ENCODE measurements around the gene VAV2. TPM values are rescaled to one million over a fixed set of nuclear protein-coding genes. Genes with fewer than 3 reads are reported as not detected.
"Not testable (repeated sequence)": the region's sequence is repeated elsewhere in the genome, so short reads cannot be mapped to it uniquely, and the experiment has no call there.

VAV2 gene
- total RNA-seq, 4 donors from 2014 or later: 9.1 to 13.5 (median 10.1) TPM

GRCh38 chr9:133769511-133770075 is 222.5 kb downstream of the VAV2 start:
- WGBS: 85% methylated on average over 14 of the region's 17 CpGs
- no peaks in the 10 kb centered on the region for H3K27me3 ChIP-seq
- intact Hi-C loops (cut with DNase I): no loop called here
- H3K27ac ChIP-seq (replicated peaks in 1 of 4): no peak overlapping the region
- H3K9me3 ChIP-seq: peaks cover 0 to 23% (median 14%) of the 10 kb centered on the region in 4 donors
- no peak for DNase-seq (ENCODE audit: extremely low spot score)
- TF ChIP-seq EP300 (IDR thresholded peaks at IDR 0.05) (no peak), POLR2AphosphoS5 (IDR thresholded peaks at IDR 0.05) (no peak)
- H3K4me1 ChIP-seq: no peaks in the 10 kb centered on the region
- no peak overlapping the region for H3K4me3 ChIP-seq
- H3K36me3 ChIP-seq: peaks cover 15 to 84% (median 55%) of the 10 kb centered on the region in 4 donors

GRCh38 chr9:133768859-133769510 is 223.1 kb downstream of the VAV2 start:
- TF ChIP-seq, protein P1, sequence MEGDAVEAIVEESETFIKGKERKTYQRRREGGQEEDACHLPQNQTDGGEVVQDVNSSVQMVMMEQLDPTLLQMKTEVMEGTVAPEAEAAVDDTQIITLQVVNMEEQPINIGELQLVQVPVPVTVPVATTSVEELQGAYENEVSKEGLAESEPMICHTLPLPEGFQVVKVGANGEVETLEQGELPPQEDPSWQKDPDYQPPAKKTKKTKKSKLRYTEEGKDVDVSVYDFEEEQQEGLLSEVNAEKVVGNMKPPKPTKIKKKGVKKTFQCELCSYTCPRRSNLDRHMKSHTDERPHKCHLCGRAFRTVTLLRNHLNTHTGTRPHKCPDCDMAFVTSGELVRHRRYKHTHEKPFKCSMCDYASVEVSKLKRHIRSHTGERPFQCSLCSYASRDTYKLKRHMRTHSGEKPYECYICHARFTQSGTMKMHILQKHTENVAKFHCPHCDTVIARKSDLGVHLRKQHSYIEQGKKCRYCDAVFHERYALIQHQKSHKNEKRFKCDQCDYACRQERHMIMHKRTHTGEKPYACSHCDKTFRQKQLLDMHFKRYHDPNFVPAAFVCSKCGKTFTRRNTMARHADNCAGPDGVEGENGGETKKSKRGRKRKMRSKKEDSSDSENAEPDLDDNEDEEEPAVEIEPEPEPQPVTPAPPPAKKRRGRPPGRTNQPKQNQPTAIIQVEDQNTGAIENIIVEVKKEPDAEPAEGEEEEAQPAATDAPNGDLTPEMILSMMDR (IDR thresholded peaks at IDR 0.05): no peak
- TF ChIP-seq POLR2AphosphoS5 (IDR thresholded peaks at IDR 0.05) (no peak), POLR2A (IDR thresholded peaks at IDR 0.05; ENCODE audit: low read depth) (no peak), EP300 (IDR thresholded peaks at IDR 0.05) (no peak)
- Histone ChIP-seq H3K4me3 (no peak overlapping the region), H3K36me3 (peaks cover 10 to 80% (median 52%) of the 10 kb centered on the region in 4 donors), H3K4me1 (no peaks in the 10 kb centered on the region), H3K27ac (replicated peaks in 1 of 4) (no peak overlapping the region), H3K27me3 (no peaks in the 10 kb centered on the region), H3K9me3 (peaks cover 0 to 17% (median 12%) of the 10 kb centered on the region in 4 donors)
- 90% methylated on average over 15 of the region's 15 CpGs for WGBS
- no peak for DNase-seq (ENCODE audit: extremely low spot score)
- intact Hi-C loops (cut with DNase I): no loop called here

GRCh38 chr9:133768371-133768858 is 223.7 kb downstream of the VAV2 start:
- H3K27ac ChIP-seq (replicated peaks in 1 of 4): no peak overlapping the region
- TF ChIP-seq POLR2A (IDR thresholded peaks at IDR 0.05; ENCODE audit: low read depth) (no peak), EP300 (IDR thresholded peaks at IDR 0.05) (no peak)
- 93% methylated on average over 15 of the region's 17 CpGs for WGBS
- intact Hi-C loops (cut with DNase I): no loop called here
- peaks cover 9 to 82% (median 52%) of the 10 kb centered on the region in 4 donors for H3K36me3 ChIP-seq
- no peaks in the 10 kb centered on the region for H3K27me3 ChIP-seq
- peaks cover 0 to 15% (median 11%) of the 10 kb centered on the region in 4 donors for H3K9me3 ChIP-seq
- no peaks in the 10 kb centered on the region for H3K4me1 ChIP-seq
- DNase-seq (ENCODE audit: extremely low spot score): no peak
- no peak overlapping the region for H3K4me3 ChIP-seq

DNA sequence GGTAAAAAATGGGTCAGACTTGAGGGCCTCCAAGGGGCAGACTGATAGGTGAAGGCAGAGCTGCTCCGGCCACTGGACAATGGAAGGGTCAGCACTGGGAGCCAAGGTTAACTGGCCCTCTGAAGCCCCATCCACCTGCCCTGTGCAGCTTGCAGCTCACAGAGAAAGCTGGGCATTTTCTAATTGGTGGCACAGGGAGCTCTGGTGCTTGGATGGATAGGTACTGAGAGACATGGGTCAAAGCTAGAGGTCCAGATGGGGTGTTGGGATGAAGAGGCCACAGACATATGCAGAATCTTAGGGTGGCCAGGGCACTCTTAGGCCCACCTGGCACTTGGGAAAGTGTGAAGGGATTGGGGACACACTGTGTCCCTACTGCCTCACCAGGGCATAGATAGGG is 224.5 kb downstream of the VAV2 start:
- H3K36me3 ChIP-seq: peaks cover 9 to 83% (median 56%) of the 10 kb centered on the region in 4 donors
- peaks cover 0 to 15% (median 11%) of the 10 kb centered on the region in 4 donors for H3K9me3 ChIP-seq
- H3K27ac ChIP-seq (replicated peaks in 1 of 4): no peak overlapping the region
- no peaks in the 10 kb centered on the region for H3K27me3 ChIP-seq
- TF ChIP-seq POLR2A (IDR thresholded peaks at IDR 0.05; ENCODE audit: low read depth): no peak
- no peak for TF ChIP-seq EP300 (IDR thresholded peaks at IDR 0.05)
- TF ChIP-seq POLR2AphosphoS5 (IDR thresholded peaks at IDR 0.05): no peak
- TF ChIP-seq, protein P1 (IDR thresholded peaks at IDR 0.05): no peak
- DNase-seq (ENCODE audit: extremely low spot score): no peak
- intact Hi-C loops (cut with DNase I): no loop called here
- H3K4me1 ChIP-seq: no peaks in the 10 kb centered on the region
- H3K4me3 ChIP-seq: no peak overlapping the region
- 100% methylated on average over 1 of the region's 1 CpG for WGBS

DNA sequence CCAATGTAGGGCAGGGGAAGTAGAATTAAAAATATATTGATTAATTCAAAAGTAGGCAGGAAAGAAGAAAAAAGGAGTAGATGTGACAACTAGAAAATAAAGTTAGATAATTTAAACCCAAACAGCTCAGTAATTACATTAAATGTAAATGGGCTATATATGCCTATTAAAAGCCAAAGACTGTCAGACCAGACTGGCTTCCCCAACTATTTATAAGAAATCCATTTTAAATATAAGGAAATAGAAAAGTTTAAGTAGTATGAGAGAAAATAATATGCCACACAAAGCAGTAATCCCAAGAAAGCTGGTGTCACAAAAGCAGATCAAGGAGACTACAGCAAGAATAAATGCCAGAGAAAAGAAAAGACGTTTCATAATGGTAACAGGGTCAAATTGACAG is 225.1 kb downstream of the VAV2 start:
- TF ChIP-seq POLR2AphosphoS5 (IDR thresholded peaks at IDR 0.05) (no peak), POLR2A (IDR thresholded peaks at IDR 0.05; ENCODE audit: low read depth) (no peak), EP300 (IDR thresholded peaks at IDR 0.05) (no peak)
- TF ChIP-seq, protein P1 (IDR thresholded peaks at IDR 0.05): no peak
- Histone ChIP-seq H3K27me3 (no peaks in the 10 kb centered on the region), H3K9me3 (peaks cover 0 to 15% (median 11%) of the 10 kb centered on the region in 4 donors), H3K27ac (replicated peaks in 1 of 4) (no peak overlapping the region), H3K36me3 (peaks cover 9 to 81% (median 54%) of the 10 kb centered on the region in 4 donors), H3K4me3 (no peak overlapping the region), H3K4me1 (no peaks in the 10 kb centered on the region)
- DNase-seq (ENCODE audit: extremely low spot score): no peak
- intact Hi-C loops (cut with DNase I): no loop called here
- 100% methylated on average over 1 of the region's 1 CpG for WGBS

DNA sequence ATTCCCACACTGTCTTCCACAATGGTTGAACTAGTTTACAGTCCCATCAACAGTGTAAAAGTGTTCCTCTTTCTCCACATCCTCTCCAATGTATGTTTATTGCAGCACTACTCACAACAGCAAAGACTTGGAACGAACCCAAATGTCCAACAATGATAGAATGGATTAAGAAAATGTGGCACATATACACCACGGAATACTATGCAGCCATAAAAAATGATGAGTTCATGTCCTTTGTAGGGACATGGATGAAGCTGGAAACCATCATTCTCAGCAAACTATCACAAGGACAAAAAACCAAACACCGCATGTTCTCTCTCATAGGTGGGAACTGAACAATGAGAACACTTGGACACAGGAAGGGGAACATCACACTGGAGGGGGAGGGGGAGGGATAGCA is 225.9 kb downstream of the VAV2 start:
- H3K4me3 ChIP-seq; H3K27ac ChIP-seq (replicated peaks in 1 of 4); intact Hi-C loops (cut with DNase I); H3K27me3 ChIP-seq; DNase-seq (ENCODE audit: extremely low spot score); H3K4me1 ChIP-seq: not testable (repeated sequence)
- 91% methylated on average over 3 of the region's 3 CpGs for WGBS
- H3K9me3 ChIP-seq: peaks cover 0 to 15% (median 11%) of the 10 kb centered on the region in 4 donors
- H3K36me3 ChIP-seq: peaks cover 9 to 78% (median 47%) of the 10 kb centered on the region in 4 donors

Data from esophagus muscularis mucosa (tissue), 4 donors.